Adrenal gland (tissue), 5 donors: ENCODE measurements around the gene CACUL1.

Source experiments
- CTCF ChIP-seq, 6 experiments: fragments of 450-650 bp in 4 of 6; fragments of 200-600 bp in 2 of 6; sonication (generic) in 1 of 6; IDR thresholded peaks; 1 replicate in 5 of 6; 2 replicates in 1 of 6; pipeline versions ENCODE4 v1.5.1 to v1.8.0; 2016 to 2021; ENCODE audit warnings: antibody characterized with exemption in 6 of 6, mild to moderate bottlenecking in 2 of 6, moderate library complexity in 1 of 6
- POLR2A ChIP-seq, 2 donors: fragments of 450-650 bp; IDR thresholded peaks; one replicate each; pipeline ENCODE4 v1.6.1; 2017; ENCODE audit warnings: antibody characterized with exemption in 2 of 2, mild to moderate bottlenecking in 2 of 2, moderate library complexity in 1 of 2
- donor health status: DM: no; HTN: no; CAD: no.

- TF ChIP-seq CTCF (IDR thresholded peaks at IDR 0.05) (no peak), POLR2A (IDR thresholded peaks at IDR 0.05) (no peak)
Observed at GRCh38 chr10:118792526-118792925, 37.8 kb upstream of the CACUL1 start.
